Right atrium auricular region (tissue), 2 donors: ENCODE results near the gene TRIM52. TPM values are rescaled to one million over a fixed set of nuclear protein-coding genes. Genes with fewer than 3 reads are reported as not detected.

Source experiments
- DNase-seq: peaks from one replicate; pipeline ENCODE4 v3.0.0-alpha.2; 2019; ENCODE audit warnings: low spot score
- H3K27ac ChIP-seq, 2 donors: fragments of 200-600 bp; sonication (generic); 1 replicate in 1 of 2; 2 replicates in 1 of 2; pipeline ENCODE4 v1.5.1; 2016 to 2019
- H3K27me3 ChIP-seq, 2 donors: fragments of 200-600 bp; sonication (generic); one replicate each; pipeline versions ENCODE4 v1.5.1 to v1.6.0; 2017 to 2019
- H3K36me3 ChIP-seq: fragments of 200-600 bp; sonication (generic); one replicate; pipeline ENCODE4 v1.5.1; 2016
- H3K4me1 ChIP-seq, 2 donors: fragments of 200-600 bp; sonication (generic); one replicate each; pipeline versions ENCODE4 v1.5.1 to v1.6.0; 2017 to 2019
- H3K4me3 ChIP-seq, 2 donors: fragments of 200-600 bp; sonication (generic); 1 replicate in 1 of 2; 2 replicates in 1 of 2; pipeline ENCODE4 v1.5.1; 2017 to 2019; ENCODE audit warnings: mild to moderate bottlenecking in 1 of 2, moderate library complexity in 1 of 2
- H3K9me3 ChIP-seq, 2 donors: fragments of 200-600 bp; sonication (generic); one replicate each; pipeline ENCODE4 v1.5.1; 2019
- CTCF ChIP-seq, 2 donors: fragments of 200-600 bp; sonication (generic); IDR thresholded peaks; one replicate each; pipeline ENCODE4 v1.5.1; 2019; ENCODE audit warnings: antibody characterized with exemption in 2 of 2
- total RNA-seq, 2 donors: library from RNA; depleted of rRNA; stranded (reverse); fragments of >200 nt; gene quantifications; one replicate each; pipeline ENCODE4 v1.1.0, GENCODE V29; 2016

Gene TRIM52
- total RNA-seq, 2 donors from 2014 or later = 4.4 to 9.1 TPM

- DNase-seq = no peak
- Histone ChIP-seq H3K36me3 (peaks cover 10% of the 10 kb centered on the region), H3K9me3 (no peaks in the 10 kb centered on the region), H3K4me3 (peak overlapping the region; percentile 64 to 94), H3K27me3 (no peaks in the 10 kb centered on the region), H3K27ac (peak overlapping the region in 1 of 2 donors; percentile 0), H3K4me1 (peaks cover 0 to 76% of the 10 kb centered on the region in 2 donors)
- TF ChIP-seq CTCF (IDR thresholded peaks at IDR 0.05) = no peak
Measured at GRCh38 chr5:181258576-181258975, 2.4 kb downstream of the TRIM52 start.

- Histone ChIP-seq H3K36me3 (peaks cover 25% of the 10 kb centered on the region), H3K27ac (no peak overlapping the region)
- no peak for DNase-seq
Measured at GRCh38 chr5:181255836-181256578, 4.9 kb downstream of the TRIM52 start.

GRCh38 chr5:181255276-181255675 is 5.7 kb downstream of the TRIM52 start:
- H3K4me3 ChIP-seq = no peak overlapping the region
- H3K4me1 ChIP-seq = peaks cover 0 to 90% of the 10 kb centered on the region in 2 donors

More at GRCh38 chr5:181255836-181256578, 4.9 kb downstream of the TRIM52 start:
- Histone ChIP-seq H3K4me1 (peaks cover 0 to 85% of the 10 kb centered on the region in 2 donors), H3K9me3 (no peaks in the 10 kb centered on the region), H3K27me3 (no peaks in the 10 kb centered on the region), H3K4me3 (no peak overlapping the region)
- TF ChIP-seq CTCF (IDR thresholded peaks at IDR 0.05) = no peak

GRCh38 chr5:181248277-181248676 is 12.7 kb downstream of the TRIM52 start:
- H3K9me3 ChIP-seq = no peaks in the 10 kb centered on the region
- peak overlapping the region; percentile 73 to 82 for H3K4me3 ChIP-seq
- peaks cover 0 to 71% of the 10 kb centered on the region in 2 donors for H3K4me1 ChIP-seq
- H3K27ac ChIP-seq = peak overlapping the region; percentile 94 to 99
- no peaks in the 10 kb centered on the region for H3K27me3 ChIP-seq
- no peak for DNase-seq
- H3K36me3 ChIP-seq = peaks cover 12% of the 10 kb centered on the region
- no peak for TF ChIP-seq CTCF (IDR thresholded peaks at IDR 0.05)

More at GRCh38 chr5:181255276-181255675, 5.7 kb downstream of the TRIM52 start:
- H3K27ac ChIP-seq = no peak overlapping the region
- no peaks in the 10 kb centered on the region for H3K27me3 ChIP-seq
- no peaks in the 10 kb centered on the region for H3K9me3 ChIP-seq
- DNase-seq = no peak
- H3K36me3 ChIP-seq = peaks cover 25% of the 10 kb centered on the region
- no peak for TF ChIP-seq CTCF (IDR thresholded peaks at IDR 0.05)

GRCh38 chr5:181246276-181247049 is 14.5 kb downstream of the TRIM52 start:
- Histone ChIP-seq H3K9me3 (no peaks in the 10 kb centered on the region), H3K4me1 (peaks cover 0 to 73% of the 10 kb centered on the region in 2 donors)
- TF ChIP-seq CTCF (IDR thresholded peaks at IDR 0.05) = no peak

More at GRCh38 chr5:181246276-181247049, 14.5 kb downstream of the TRIM52 start:
- peak; percentile 94 for DNase-seq
- H3K27me3 ChIP-seq = no peaks in the 10 kb centered on the region
- peaks cover 9% of the 10 kb centered on the region for H3K36me3 ChIP-seq
- peak overlapping the region; percentile 94 to 99 for H3K27ac ChIP-seq
- peak overlapping the region; percentile 73 to 82 for H3K4me3 ChIP-seq
